Nucleus accumbens (tissue), 56 donors: ENCODE results near the gene CSDE1.

Experiments
- DNase-seq, 56 donors: peaks; one replicate each; lab custom pipeline; 2025; lab: John Stamatoyannopoulos, UW

CSDE1 gene

GRCh38 chr1:114750780-114751179 is 7.0 kb downstream of the CSDE1 start:
- no peak for DNase-seq

GRCh38 chr1:114749835-114750234 is 7.9 kb downstream of the CSDE1 start:
- no peak for DNase-seq

- DNase-seq: peak in 2 of 56 donors; percentile 3 to 5
Observed at GRCh38 chr1:114746450-114747121, 11.2 kb downstream of the CSDE1 start.

- DNase-seq: no peak
Observed at GRCh38 chr1:114745291-114745690, 12.5 kb downstream of the CSDE1 start.

- no peak for DNase-seq
Observed at GRCh38 chr1:114741963-114742746, 15.6 kb downstream of the CSDE1 start.

- DNase-seq: no peak
Observed at GRCh38 chr1:114740331-114740730, 17.5 kb downstream of the CSDE1 start.

- no peak for DNase-seq
Observed at GRCh38 chr1:114737314-114737849, 20.4 kb downstream of the CSDE1 start.

- DNase-seq: no peak
Observed at GRCh38 chr1:114735479-114735878, 22.3 kb downstream of the CSDE1 start.

- DNase-seq: peak in 3 of 56 donors; percentile 2 to 5 (median 4)
Observed at GRCh38 chr1:114729782-114730181, 28.0 kb downstream of the CSDE1 start.

GRCh38 chr1:114728553-114728952 is 29.2 kb downstream of the CSDE1 start:
- no peak for DNase-seq

GRCh38 chr1:114725230-114725629 is 32.6 kb downstream of the CSDE1 start:
- DNase-seq: no peak

GRCh38 chr1:114723915-114724314 is 33.9 kb downstream of the CSDE1 start:
- no peak for DNase-seq

GRCh38 chr1:114723457-114723856 is 34.3 kb downstream of the CSDE1 start:
- DNase-seq: no peak

- no peak for DNase-seq
Observed at GRCh38 chr1:114720492-114720891, 37.3 kb downstream of the CSDE1 start.

GRCh38 chr1:114719424-114719787 is 38.4 kb downstream of the CSDE1 start:
- DNase-seq: no peak

GRCh38 chr1:114718661-114719423 is 38.9 kb downstream of the CSDE1 start:
- no peak for DNase-seq

- peak; percentile 30 to 96 (median 86) for DNase-seq
Observed at GRCh38 chr1:114716304-114717170, 41.2 kb downstream of the CSDE1 start, which contains the start of gene NRAS. TSS of gene NRAS (minus strand) at chr1:114716771. CDS start at chr1:114716160, 611 bp downstream.

- DNase-seq: no peak
Observed at GRCh38 chr1:114715952-114716303, 41.9 kb downstream of the CSDE1 start.

- no peak for DNase-seq
Observed at GRCh38 chr1:114712977-114713376, 44.8 kb downstream of the CSDE1 start.

GRCh38 chr1:114710360-114710759 is 47.4 kb downstream of the CSDE1 start:
- no peak for DNase-seq
